Stimulated activated CD8-positive, alpha-beta memory T cell treated with anti-CD3 and anti-CD28 coated beads, Interleukin-7, amount 100 ng/mL, for 1 hour (primary cell): ENCODE data around the gene NUDT12.

ENCODE experiments used
- DNase-seq, 2 donors: peaks; one replicate each; pipeline ENCODE4 v3.0.0-alpha.2; 2020; ENCODE audit warnings: low read depth in 2 of 2

Gene NUDT12

GRCh38 chr5:103541114-103541513 lies 21.5 kb downstream of the NUDT12 start:
- DNase-seq: no peak

- no peak for DNase-seq
Observed at GRCh38 chr5:103539376-103540330, 22.9 kb downstream of the NUDT12 start.

- DNase-seq: no peak
Observed at GRCh38 chr5:103532086-103532734, 30.4 kb downstream of the NUDT12 start.

GRCh38 chr5:103526164-103526915 lies 36.2 kb downstream of the NUDT12 start:
- no peak for DNase-seq

- no peak for DNase-seq
Observed at GRCh38 chr5:103525361-103525760, 37.2 kb downstream of the NUDT12 start.

GRCh38 chr5:103523319-103523718 lies 39.3 kb downstream of the NUDT12 start:
- DNase-seq: no peak

- no peak for DNase-seq
Observed at GRCh38 chr5:103522586-103522985, 40.0 kb downstream of the NUDT12 start.

- DNase-seq: no peak
Observed at GRCh38 chr5:103519550-103519949, 43.0 kb downstream of the NUDT12 start.

GRCh38 chr5:103514371-103514770 lies 48.2 kb downstream of the NUDT12 start:
- DNase-seq: no peak

- no peak for DNase-seq
Observed at GRCh38 chr5:103513701-103514100, 48.9 kb downstream of the NUDT12 start.

- DNase-seq: no peak
Observed at GRCh38 chr5:103512500-103512899, 50.1 kb downstream of the NUDT12 start.

- DNase-seq: no peak
Observed at GRCh38 chr5:103511554-103511885, 51.1 kb downstream of the NUDT12 start.

GRCh38 chr5:103510851-103511553 lies 51.6 kb downstream of the NUDT12 start:
- DNase-seq: no peak

- DNase-seq: no peak
Observed at GRCh38 chr5:103505581-103506305, 56.8 kb downstream of the NUDT12 start.

- DNase-seq: no peak
Observed at GRCh38 chr5:103503066-103503465, 59.5 kb downstream of the NUDT12 start.

- no peak for DNase-seq
Observed at GRCh38 chr5:103502662-103503061, 59.9 kb downstream of the NUDT12 start.
